ENCODE results near the gene IL13.

Gene IL13

GRCh38 chr5:132669966-132670882, 12.3 kb downstream of the IL13 start:
- DNase-seq (ENCODE audit: low spot score) = no peak

DNA sequence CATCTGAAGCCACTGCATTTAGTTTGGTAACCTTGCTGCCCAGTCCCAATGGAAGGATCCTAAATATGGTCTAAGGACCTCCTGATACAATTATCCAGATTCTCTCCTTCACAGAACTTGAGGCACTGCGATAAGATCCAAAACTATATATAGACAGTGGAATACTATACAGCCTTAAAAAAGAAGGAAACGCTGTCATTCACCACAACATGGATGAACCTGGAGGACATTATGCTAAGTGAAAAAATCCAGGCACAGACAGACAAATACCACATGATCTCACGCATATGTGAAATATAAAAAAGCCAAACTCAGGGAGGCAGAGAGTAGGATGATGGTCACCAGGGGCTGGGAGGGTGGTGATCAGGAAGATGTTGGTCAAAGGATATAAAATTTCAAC, 13.0 kb downstream of the IL13 start:
- DNase-seq (ENCODE audit: low spot score) = no peak

DNA sequence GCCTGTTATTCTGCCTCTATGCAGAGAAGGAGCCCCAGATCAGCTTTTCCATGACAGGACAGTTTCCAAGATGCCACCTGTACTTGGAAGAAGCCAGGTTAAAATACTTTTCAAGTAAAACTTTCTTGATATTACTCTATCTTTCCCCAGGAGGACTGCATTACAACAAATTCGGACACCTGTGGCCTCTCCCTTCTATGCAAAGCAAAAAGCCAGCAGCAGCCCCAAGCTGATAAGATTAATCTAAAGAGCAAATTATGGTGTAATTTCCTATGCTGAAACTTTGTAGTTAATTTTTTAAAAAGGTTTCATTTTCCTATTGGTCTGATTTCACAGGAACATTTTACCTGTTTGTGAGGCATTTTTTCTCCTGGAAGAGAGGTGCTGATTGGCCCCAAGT, 15.5 kb downstream of the IL13 start:
- DNase-seq (ENCODE audit: low spot score) = no peak

GRCh38 chr5:132673939-132674630, 16.1 kb downstream of the IL13 start, which contains the start of gene IL4:
IL4 (plus strand) TSS chr5:132673989; CDS start chr5:132674051, 62 bp downstream.
- no peak for DNase-seq (ENCODE audit: low spot score)

DNA sequence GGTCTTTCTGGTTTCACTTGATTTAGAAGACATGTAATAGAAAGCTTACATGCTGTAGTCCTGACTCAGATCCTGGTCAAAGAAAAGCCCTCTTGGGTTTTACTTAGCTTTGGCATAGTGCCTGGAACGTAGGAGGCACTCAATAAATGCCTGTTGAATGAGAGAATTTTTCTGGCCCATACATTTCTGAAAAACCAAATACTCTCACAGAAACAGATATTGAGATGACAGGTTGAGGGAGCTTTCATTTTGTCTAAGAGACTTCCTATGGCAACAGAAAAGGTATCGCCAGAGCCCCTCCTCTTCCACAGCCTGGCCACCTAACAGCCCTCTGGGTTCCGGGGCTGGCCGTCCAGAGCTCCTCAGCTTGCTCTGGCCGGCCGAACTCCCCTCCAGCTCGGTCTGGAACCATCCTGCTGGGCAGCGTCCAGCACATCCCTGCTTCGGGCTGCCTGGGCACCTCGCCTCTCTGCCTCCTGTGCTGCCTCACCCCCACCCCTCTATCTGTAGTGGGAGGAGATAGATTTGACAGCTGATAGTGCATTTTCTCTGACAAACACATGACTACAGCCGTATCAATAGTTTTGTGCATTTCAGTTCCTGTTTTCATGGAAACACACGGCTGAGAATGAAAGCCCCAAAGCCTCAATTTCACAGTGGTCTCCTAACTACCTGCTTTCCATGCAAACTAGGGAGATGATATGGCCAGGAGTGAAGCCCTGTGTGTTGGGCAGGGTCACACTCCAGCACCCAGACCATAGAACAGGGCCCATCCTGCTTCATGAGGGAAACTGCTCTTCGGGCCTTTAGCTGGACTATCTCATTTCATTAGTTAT, 16.9 kb downstream of the IL13 start:
- DNase-seq (ENCODE audit: low spot score) = no peak

- DNase-seq (ENCODE audit: low spot score) = no peak
Measured at GRCh38 chr5:132675936-132676689, 18.1 kb downstream of the IL13 start.

- DNase-seq (ENCODE audit: low spot score) = no peak
Measured at GRCh38 chr5:132677191-132677590, 19.2 kb downstream of the IL13 start.

DNA sequence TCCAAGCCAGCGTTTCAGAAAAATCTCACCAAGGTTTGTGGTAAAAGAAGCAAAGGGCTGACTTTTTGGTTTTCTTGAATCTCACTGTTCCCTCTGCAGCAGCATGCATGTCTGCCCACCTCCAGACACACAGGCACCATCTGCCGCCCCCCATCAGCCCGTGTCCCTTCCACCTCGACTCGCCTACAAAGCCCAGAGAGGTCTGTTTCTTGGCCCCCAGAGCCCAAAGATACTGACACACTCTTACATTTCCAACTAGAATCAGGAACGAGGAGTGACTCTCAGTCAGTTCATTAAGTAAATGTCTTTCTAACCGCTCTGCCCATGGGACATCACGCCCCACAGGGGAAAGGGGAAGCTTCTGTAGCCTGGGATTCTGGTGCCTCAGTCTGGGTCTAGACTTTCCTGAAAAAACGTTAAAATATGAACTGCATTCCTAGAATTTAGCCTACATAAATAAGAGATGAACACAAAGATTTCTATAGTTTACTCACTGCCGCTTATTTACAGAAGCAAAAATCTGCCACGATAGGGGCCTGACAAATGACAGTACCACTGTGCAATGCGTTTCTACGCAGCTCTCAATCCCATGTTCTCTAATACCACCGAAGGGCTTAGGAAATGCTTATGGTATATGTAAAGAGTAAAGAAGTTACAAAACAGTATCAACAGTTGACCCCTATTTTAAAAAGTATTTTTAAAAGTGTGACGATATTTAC, 19.9 kb downstream of the IL13 start:
- DNase-seq (ENCODE audit: low spot score) = no peak

GRCh38 chr5:132678735-132679134, 20.8 kb downstream of the IL13 start:
- no peak for DNase-seq (ENCODE audit: low spot score)

- DNase-seq (ENCODE audit: low spot score) = no peak
Measured at GRCh38 chr5:132679166-132679565, 21.2 kb downstream of the IL13 start.

DNA sequence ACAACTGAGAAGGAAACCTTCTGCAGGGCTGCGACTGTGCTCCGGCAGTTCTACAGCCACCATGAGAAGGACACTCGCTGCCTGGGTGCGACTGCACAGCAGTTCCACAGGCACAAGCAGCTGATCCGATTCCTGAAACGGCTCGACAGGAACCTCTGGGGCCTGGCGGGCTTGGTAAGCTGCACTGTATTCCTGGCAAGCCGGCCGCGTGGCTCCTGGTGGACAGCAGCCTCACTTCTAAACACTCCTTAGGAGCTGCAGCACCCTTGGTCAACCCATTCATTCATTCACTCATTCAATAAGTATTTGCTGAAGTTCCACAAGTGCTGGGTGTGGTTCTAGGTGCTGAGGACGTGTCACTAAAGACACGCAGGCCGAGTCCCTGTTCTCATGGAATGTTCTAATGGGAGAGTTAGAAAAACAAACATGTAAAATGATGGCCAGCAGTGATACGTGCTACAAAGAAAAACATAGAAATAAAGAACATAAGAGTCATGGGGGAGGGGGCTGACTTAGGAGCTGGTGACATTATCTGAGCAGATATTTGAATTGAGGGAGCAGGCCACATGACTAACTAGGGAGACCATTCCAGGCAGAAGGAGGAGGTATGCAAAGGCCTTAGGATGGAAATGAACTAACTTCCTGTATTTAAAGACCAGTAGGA, 21.9 kb downstream of the IL13 start:
- no peak for DNase-seq (ENCODE audit: low spot score)

- no peak for DNase-seq (ENCODE audit: low spot score)
Measured at GRCh38 chr5:132680780-132681475, 23.0 kb downstream of the IL13 start.

GRCh38 chr5:132681476-132681831, 23.5 kb downstream of the IL13 start:
- no peak for DNase-seq (ENCODE audit: low spot score)

GRCh38 chr5:132681983-132682382, 24.0 kb downstream of the IL13 start:
- no peak for DNase-seq (ENCODE audit: low spot score)

- no peak for DNase-seq (ENCODE audit: low spot score)
Measured at GRCh38 chr5:132684491-132684890, 26.5 kb downstream of the IL13 start.

DNA sequence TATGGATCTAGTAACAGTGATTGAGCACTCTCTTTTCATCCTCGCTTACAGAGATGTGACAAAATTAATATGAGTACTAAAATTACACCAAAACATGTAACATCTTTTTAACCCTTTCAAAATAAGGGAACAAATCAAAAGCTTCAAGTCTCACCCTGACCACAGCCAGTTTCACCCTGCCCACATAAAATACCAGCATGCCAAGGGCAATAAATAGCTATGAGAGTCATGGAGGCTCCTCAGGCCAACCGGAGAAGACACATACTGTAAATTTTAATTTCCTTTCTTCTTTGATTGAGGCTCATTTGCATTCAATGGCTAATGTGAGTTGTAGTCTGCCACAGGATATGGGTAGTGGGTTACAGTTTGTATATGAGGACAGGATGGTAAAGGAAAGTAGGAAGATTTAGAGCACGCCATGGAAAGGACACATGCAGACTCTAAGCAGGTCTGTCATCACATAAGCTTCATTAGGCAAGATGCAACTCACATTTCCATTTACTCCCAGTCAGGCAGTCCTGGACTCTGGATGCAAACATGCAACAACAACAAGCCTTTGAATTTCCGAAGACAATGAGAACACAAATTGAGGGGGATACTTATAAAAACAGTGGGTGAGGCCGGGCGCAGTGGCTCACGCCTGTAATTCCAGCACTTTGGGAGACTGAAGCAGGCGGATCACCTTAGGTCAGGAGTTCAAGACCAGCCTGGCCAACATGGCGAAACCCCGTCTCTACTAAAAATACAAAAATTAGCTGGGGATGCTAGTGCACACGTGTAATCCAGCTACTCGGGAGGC, 27.1 kb downstream of the IL13 start:
- DNase-seq (ENCODE audit: low spot score) = no peak

- DNase-seq (ENCODE audit: low spot score) = no peak
Measured at GRCh38 chr5:132686193-132686592, 28.2 kb downstream of the IL13 start.

DNA sequence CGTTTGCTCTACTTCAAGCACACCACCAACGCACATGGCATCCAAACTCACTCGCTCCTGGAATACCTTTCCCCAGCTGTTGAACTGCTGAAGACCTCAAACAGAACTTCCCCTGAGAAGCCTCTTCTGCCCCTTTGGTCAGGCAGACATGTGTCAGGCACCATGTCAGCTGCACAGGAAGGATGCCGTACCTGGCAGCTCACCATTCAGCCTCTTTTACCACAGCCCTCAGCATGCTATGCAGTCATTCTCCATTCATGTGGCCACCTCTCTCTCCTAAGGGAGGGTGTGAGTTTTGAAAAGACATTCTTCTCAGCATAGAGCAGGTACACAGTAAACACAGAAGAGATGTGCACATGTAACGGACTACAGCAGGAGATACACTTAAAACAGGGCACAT, 30.0 kb downstream of the IL13 start:
- DNase-seq (ENCODE audit: low spot score) = no peak

All from globus pallidus (tissue), 1 donor.